ENCODE measurements around the gene CEP126. TPM values are rescaled to one million over a fixed set of nuclear protein-coding genes. Genes with fewer than 3 reads are reported as not detected.

CEP126 gene
- total and polyA plus RNA-seq, 2 donors (not counting 3 experiments of a cell fraction or from before 2014, with no cell fraction given), result 3.6 to 9.1 TPM

DNA sequence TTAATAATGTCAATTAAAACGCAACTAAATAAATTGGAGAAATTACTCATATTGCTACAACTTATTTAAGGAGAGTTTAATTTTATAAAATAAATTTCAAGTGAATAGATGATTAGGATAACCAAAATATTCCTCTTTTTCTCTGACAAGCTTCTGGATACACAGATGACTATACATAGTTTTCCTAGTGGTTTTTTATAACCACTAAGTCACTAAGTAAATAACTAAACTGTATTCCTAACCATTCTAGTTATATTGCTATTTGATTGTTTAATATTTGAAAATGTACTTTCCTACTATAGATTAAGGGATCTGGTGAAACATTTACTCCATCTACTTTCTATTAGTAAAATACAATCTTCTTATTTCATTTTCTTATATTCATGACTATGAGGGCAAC lies 6.2 kb downstream of the CEP126 start:
- DNase-seq (ENCODE audit: low read depth, low spot score), result no peak
- Histone ChIP-seq H2AFZ (ENCODE audit: low read depth, low read length) (no peak overlapping the region), H3K4me1 (ENCODE audit: control insufficient read depth, extremely low read depth, insufficient read depth, low read length) (peaks cover 6% of the 10 kb centered on the region), H3K9ac (replicated peaks; ENCODE audit: extremely low read depth, insufficient read depth, low read length) (no peak overlapping the region), H4K20me1 (replicated peaks; ENCODE audit: control insufficient read depth, extremely low read depth, insufficient read depth, low read length) (no peaks in the 10 kb centered on the region), H3K79me2 (ENCODE audit: control insufficient read depth, insufficient read depth, low read length) (peaks cover 2% of the 10 kb centered on the region), H3K9me1 (replicated peaks; ENCODE audit: control insufficient read depth, extremely low read depth, insufficient read depth, low read length) (no peaks in the 10 kb centered on the region), H3K4me2 (ENCODE audit: insufficient read depth, low read length) (no peak overlapping the region), H3K27ac (ENCODE audit: insufficient read depth, low read depth, low read length) (no peak overlapping the region), H3K27me3 (ENCODE audit: control insufficient read depth in 2 of 2, insufficient read depth in 2 of 2, low read length in 2 of 2) (no peaks in the 10 kb centered on the region), H3K4me3 (replicated peaks in 1 of 3; ENCODE audit: insufficient read depth in 1 of 3, low read depth in 1 of 3, low read length in 3 of 3) (no peak overlapping the region), H3K36me3 (ENCODE audit: control insufficient read depth in 2 of 2, extremely low read depth in 1 of 2, insufficient read depth in 2 of 2, low read length in 2 of 2) (no peaks in the 10 kb centered on the region), H3K9me3 (replicated peaks; ENCODE audit: control insufficient read depth, insufficient read depth, low read length) (no peaks in the 10 kb centered on the region)
- no TSS peak for BruUV-seq (replicated peaks)
- ChIA-PET CTCF (interaction anchor here (0.6 kb wide), 1 partner anchor 1627 kb away, joined by 3 read pairs; no protein-coding TSS in a partner anchor), POLR2A (no interaction called here)
- dilution Hi-C loops (cut with MboI; ENCODE audit: extremely low pct_ligation_motif_present, low sequenced_read_pairs) (no loop called here), intact Hi-C loops (cut with micrococcal nuclease) (no loop called here)
- FAIRE-seq, result no peak
- TF ChIP-seq EZH2 (IDR thresholded peaks at IDR 0.05; ENCODE audit: borderline replicate concordance, low read depth, low read length, severe bottlenecking) (no peak), POLR2A (IDR thresholded peaks at IDR 0.05; ENCODE audit: low read depth, low read length) (no peak), GATA2 (IDR thresholded peaks at IDR 0.05; ENCODE audit: insufficient read depth, insufficient read length, low read depth, low read length) (no peak), POLR2AphosphoS5 (IDR thresholded peaks at IDR 0.05; ENCODE audit: insufficient read depth, low read depth, low read length) (no peak), FOS (IDR thresholded peaks at IDR 0.05; ENCODE audit: borderline replicate concordance, insufficient read depth, low read length) (no peak), MYC (IDR thresholded peaks at IDR 0.05; ENCODE audit: low read depth, low read length) (no peak), JUN (IDR thresholded peaks at IDR 0.05; ENCODE audit: borderline replicate concordance, insufficient read depth, insufficient read length, low read depth) (no peak)
- TF ChIP-seq, protein P1, sequence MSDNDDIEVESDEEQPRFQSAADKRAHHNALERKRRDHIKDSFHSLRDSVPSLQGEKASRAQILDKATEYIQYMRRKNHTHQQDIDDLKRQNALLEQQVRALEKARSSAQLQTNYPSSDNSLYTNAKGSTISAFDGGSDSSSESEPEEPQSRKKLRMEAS (IDR thresholded peaks at IDR 0.05; ENCODE audit: insufficient read depth, insufficient read length), result no peak
- TF ChIP-seq, protein P2, sequence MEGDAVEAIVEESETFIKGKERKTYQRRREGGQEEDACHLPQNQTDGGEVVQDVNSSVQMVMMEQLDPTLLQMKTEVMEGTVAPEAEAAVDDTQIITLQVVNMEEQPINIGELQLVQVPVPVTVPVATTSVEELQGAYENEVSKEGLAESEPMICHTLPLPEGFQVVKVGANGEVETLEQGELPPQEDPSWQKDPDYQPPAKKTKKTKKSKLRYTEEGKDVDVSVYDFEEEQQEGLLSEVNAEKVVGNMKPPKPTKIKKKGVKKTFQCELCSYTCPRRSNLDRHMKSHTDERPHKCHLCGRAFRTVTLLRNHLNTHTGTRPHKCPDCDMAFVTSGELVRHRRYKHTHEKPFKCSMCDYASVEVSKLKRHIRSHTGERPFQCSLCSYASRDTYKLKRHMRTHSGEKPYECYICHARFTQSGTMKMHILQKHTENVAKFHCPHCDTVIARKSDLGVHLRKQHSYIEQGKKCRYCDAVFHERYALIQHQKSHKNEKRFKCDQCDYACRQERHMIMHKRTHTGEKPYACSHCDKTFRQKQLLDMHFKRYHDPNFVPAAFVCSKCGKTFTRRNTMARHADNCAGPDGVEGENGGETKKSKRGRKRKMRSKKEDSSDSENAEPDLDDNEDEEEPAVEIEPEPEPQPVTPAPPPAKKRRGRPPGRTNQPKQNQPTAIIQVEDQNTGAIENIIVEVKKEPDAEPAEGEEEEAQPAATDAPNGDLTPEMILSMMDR (IDR thresholded peaks at IDR 0.05; ENCODE audit: extremely low read depth in 1 of 2, insufficient read depth in 1 of 2, low read depth in 1 of 2, low read length in 2 of 2), result no peak
